ENCODE results near the gene OR1A1.

DNA sequence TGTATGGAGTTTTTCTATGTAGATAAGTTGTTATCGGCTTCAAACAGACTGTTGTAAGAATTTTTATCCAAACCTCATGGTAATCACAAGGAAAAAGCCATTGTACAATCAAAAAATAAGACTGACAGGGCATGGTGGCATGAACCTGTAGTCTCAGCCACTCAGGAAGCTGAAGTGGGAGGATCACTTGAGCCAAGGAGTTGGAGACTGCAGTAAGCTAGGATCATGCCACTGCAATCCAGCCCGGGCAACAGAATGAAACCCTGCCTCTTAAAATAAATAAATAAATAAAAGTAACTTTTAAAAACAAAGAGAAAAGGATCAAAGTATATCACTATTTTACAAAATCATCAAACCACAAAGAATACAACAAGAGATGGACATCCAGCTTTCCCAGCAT lies 14.4 kb downstream of the OR1A1 start:
- TF ChIP-seq GTF2F1 (IDR thresholded peaks at IDR 0.05; ENCODE audit: borderline replicate concordance, low read depth, low read length) (no peak), CTCF (IDR thresholded peaks at IDR 0.05; ENCODE audit: control extremely low read depth in 1 of 3, insufficient read depth in 1 of 3, low read depth in 1 of 3, low read length in 3 of 3) (no peak), RAD21 (IDR thresholded peaks at IDR 0.05 in 1 of 2, conservative IDR thresholded peaks at IDR 0.05 in 1 of 2; ENCODE audit: low read depth in 2 of 2, low read length in 2 of 2) (no peak), POLR2A (IDR thresholded peaks at IDR 0.05; ENCODE audit: control extremely low read depth in 1 of 2, low read depth in 2 of 2, low read length in 2 of 2) (no peak), CHD1 (IDR thresholded peaks at IDR 0.05; ENCODE audit: low read depth, low read length) (no peak), RNF2 (IDR thresholded peaks at IDR 0.05; ENCODE audit: borderline replicate concordance, low read depth, low read length, missing control alignments, poor library complexity, severe bottlenecking) (no peak), JUND (IDR thresholded peaks at IDR 0.05; ENCODE audit: low read length) (no peak), RFX5 (IDR thresholded peaks at IDR 0.05; ENCODE audit: borderline replicate concordance, low read depth, low read length) (no peak), POLR2AphosphoS5 (IDR thresholded peaks at IDR 0.05; ENCODE audit: low read depth, low read length) (no peak), TAF7 (optimal IDR thresholded peaks at IDR 0.05; ENCODE audit: borderline replicate concordance, low read depth, low read length) (no peak), TAF1 (IDR thresholded peaks at IDR 0.05; ENCODE audit: low read depth, low read length) (no peak)
- TF ChIP-seq, protein P1, sequence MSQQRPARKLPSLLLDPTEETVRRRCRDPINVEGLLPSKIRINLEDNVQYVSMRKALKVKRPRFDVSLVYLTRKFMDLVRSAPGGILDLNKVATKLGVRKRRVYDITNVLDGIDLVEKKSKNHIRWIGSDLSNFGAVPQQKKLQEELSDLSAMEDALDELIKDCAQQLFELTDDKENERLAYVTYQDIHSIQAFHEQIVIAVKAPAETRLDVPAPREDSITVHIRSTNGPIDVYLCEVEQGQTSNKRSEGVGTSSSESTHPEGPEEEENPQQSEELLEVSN (IDR thresholded peaks at IDR 0.05): no peak
